ENCODE measurements around the gene POLR3H. TPM values are rescaled to one million over a fixed set of nuclear protein-coding genes. Genes with fewer than 3 reads are reported as not detected.

Gene POLR3H
- total RNA-seq, 4 donors from 2014 or later = 17.7 to 27.0 (median 23.4) TPM

GRCh38 chr22:41556561-41556960, 12.3 kb upstream of the POLR3H start:
- TF ChIP-seq, protein P1, sequence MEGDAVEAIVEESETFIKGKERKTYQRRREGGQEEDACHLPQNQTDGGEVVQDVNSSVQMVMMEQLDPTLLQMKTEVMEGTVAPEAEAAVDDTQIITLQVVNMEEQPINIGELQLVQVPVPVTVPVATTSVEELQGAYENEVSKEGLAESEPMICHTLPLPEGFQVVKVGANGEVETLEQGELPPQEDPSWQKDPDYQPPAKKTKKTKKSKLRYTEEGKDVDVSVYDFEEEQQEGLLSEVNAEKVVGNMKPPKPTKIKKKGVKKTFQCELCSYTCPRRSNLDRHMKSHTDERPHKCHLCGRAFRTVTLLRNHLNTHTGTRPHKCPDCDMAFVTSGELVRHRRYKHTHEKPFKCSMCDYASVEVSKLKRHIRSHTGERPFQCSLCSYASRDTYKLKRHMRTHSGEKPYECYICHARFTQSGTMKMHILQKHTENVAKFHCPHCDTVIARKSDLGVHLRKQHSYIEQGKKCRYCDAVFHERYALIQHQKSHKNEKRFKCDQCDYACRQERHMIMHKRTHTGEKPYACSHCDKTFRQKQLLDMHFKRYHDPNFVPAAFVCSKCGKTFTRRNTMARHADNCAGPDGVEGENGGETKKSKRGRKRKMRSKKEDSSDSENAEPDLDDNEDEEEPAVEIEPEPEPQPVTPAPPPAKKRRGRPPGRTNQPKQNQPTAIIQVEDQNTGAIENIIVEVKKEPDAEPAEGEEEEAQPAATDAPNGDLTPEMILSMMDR (IDR thresholded peaks at IDR 0.05) = no peak
- TF ChIP-seq POLR2AphosphoS5 (IDR thresholded peaks at IDR 0.05) (no peak), POLR2A (IDR thresholded peaks at IDR 0.05) (no peak), EP300 (IDR thresholded peaks at IDR 0.05) (no peak)
- Histone ChIP-seq H3K27me3 (no peaks in the 10 kb centered on the region), H3K4me1 (peaks cover 0 to 45% (median 15%) of the 10 kb centered on the region in 3 donors), H3K27ac (peak overlapping the region in 3 of 4 donors; percentile 62 to 69 (median 68)), H3K9me3 (no peaks in the 10 kb centered on the region), H3K36me3 (no peaks in the 10 kb centered on the region), H3K4me3 (no peak overlapping the region)
- no peak for ATAC-seq
- WGBS, 2 donors (ENCODE audit: low coverage in 1 of 2) = 77 to 90% methylated on average over 4 to 10 of the region's 10 CpGs

- Histone ChIP-seq H3K4me1 (peaks cover 0 to 34% (median 15%) of the 10 kb centered on the region in 3 donors), H3K27me3 (no peaks in the 10 kb centered on the region), H3K27ac (no peak overlapping the region), H3K4me3 (no peak overlapping the region), H3K36me3 (no peaks in the 10 kb centered on the region), H3K9me3 (no peaks in the 10 kb centered on the region)
- no peak for ATAC-seq
- 10 to 58% methylated on average over 2 to 3 of the region's 7 CpGs for WGBS, 2 donors (ENCODE audit: low coverage in 1 of 2)
- no peak for TF ChIP-seq POLR2AphosphoS5 (IDR thresholded peaks at IDR 0.05)
- TF ChIP-seq EP300 (IDR thresholded peaks at IDR 0.05) = no peak
- no peak for TF ChIP-seq POLR2A (IDR thresholded peaks at IDR 0.05)
- TF ChIP-seq, protein P1 (IDR thresholded peaks at IDR 0.05) = no peak
These were observed 11.2 kb upstream of the POLR3H start for GRCh38 chr22:41555325-41555982.

DNA sequence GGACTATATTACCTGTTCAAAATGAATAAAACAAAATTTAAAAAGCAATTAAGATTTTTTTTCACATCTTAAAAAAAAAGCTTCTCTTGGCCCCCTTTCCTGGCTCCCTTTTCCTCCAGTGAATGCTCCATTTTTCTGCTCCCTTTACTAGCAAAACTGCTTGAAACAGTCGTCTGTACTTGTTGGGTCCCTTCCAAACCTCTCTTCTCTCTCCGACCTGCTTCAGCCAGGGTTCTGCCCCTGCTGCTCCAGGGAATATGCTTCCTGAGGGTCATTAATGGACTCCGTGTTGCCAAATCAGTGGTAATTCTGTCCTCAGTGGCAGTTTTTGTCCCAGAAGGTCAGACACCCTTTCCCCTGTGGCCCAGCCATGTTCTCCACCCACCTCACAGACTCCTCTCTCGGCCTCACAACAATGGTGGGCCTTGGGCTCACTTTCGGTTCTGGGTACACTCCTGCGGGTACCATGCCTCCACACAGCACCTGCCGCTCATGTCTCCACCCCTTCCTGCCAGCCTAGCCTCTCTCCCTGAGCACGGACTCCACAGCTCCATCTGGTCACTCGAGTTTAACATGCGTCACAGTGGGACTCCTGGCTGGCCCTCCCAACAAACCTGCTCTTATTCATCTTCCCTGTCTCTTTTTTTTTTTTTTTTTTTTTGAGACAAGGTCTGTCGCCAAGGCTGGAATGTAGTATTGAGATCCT, 7.8 kb upstream of the POLR3H start:
- Histone ChIP-seq H3K4me1 (peaks cover 0 to 8% (median 4%) of the 10 kb centered on the region in 3 donors), H3K27ac (no peak overlapping the region), H3K36me3 (no peaks in the 10 kb centered on the region), H3K27me3 (no peaks in the 10 kb centered on the region), H3K4me3 (no peak overlapping the region), H3K9me3 (no peaks in the 10 kb centered on the region)
- ATAC-seq = no peak
- 64 to 84% methylated on average over 5 to 10 of the region's 11 CpGs for WGBS, 2 donors (ENCODE audit: low coverage in 1 of 2)
- no peak for TF ChIP-seq POLR2A (IDR thresholded peaks at IDR 0.05)
- TF ChIP-seq POLR2AphosphoS5 (IDR thresholded peaks at IDR 0.05) = no peak
- TF ChIP-seq, protein P1 (IDR thresholded peaks at IDR 0.05) = no peak
- TF ChIP-seq EP300 (IDR thresholded peaks at IDR 0.05) = no peak

DNA sequence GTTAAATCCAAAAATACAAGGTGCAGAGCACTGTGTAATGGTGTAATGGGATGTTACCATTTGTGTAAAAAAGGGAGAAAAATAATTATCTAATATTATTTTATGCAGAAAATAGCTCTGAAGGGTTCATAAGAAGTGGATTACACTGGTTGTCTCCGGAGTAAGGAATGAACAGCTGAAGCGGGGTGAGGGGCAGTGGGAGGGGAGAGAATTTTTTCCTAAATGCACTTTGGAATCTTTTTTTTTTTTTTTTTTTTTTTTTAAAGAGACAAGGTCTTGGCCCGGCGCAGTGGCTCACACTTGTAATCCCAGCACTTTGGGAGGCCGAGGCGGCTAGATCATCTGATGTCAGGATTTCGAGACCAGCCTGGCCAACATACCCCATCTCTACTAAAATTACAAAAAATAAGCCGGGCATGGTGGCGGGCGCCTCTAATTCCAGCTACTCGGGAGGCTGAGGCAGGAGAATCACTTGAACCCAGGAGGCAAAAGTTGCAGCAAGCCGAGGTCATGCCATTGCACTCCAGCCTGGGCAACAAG, 6.8 kb upstream of the POLR3H start:
- WGBS, 2 donors (ENCODE audit: low coverage in 1 of 2) = 50 to 52% methylated on average over 4 to 5 of the region's 12 CpGs
- H3K27me3 ChIP-seq = no peaks in the 10 kb centered on the region
- no peak overlapping the region for H3K4me3 ChIP-seq
- H3K9me3 ChIP-seq = no peaks in the 10 kb centered on the region
- ATAC-seq = no peak
- H3K36me3 ChIP-seq = no peaks in the 10 kb centered on the region
- H3K27ac ChIP-seq = no peak overlapping the region
- TF ChIP-seq POLR2AphosphoS5 (IDR thresholded peaks at IDR 0.05) (no peak), POLR2A (IDR thresholded peaks at IDR 0.05) (no peak)
- H3K4me1 ChIP-seq = no peaks in the 10 kb centered on the region

- Histone ChIP-seq H3K27ac (no peak overlapping the region), H3K4me3 (no peak overlapping the region), H3K27me3 (no peaks in the 10 kb centered on the region), H3K36me3 (no peaks in the 10 kb centered on the region), H3K4me1 (peaks cover 0 to 12% (median 6%) of the 10 kb centered on the region in 3 donors), H3K9me3 (no peaks in the 10 kb centered on the region)
- ATAC-seq = no peak
- 76% methylated on average over 4 of the region's 5 CpGs; no CpG with 5 or more reads in 1 of the 2 donors for WGBS, 2 donors (ENCODE audit: low coverage in 1 of 2)
- no peak for TF ChIP-seq EP300 (IDR thresholded peaks at IDR 0.05)
- no peak for TF ChIP-seq POLR2AphosphoS5 (IDR thresholded peaks at IDR 0.05)
- TF ChIP-seq POLR2A (IDR thresholded peaks at IDR 0.05) = no peak
- TF ChIP-seq, protein P1 (IDR thresholded peaks at IDR 0.05) = no peak
These were observed 4.6 kb upstream of the POLR3H start for GRCh38 chr22:41548830-41549211.

Measured in gastroesophageal sphincter (tissue), 4 donors.